ENCODE results near the gene PI3.

DNA sequence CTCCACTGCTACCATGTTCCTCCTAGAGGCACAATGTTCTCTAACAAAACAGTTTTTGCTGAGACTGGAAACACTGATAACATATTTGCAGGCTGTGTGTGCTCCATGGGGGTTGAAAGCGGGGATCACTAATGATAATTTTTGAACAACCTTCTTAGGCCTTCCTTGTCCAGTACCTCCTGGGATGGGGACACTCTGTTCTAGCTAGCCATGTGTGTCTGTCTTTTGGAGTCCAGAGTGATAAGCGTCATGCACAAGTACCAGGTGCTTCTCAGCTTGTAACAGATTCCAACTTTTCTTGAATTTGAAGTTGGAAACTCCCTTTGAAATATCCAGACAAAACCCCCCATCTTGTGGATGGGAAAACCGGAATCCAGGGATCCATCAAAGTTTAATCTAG, 15.2 kb downstream of the PI3 start:
- TF ChIP-seq SUZ12 (IDR thresholded peaks at IDR 0.05; ENCODE audit: extremely low read depth, insufficient read depth, insufficient read length) (no peak), ZNF274 (IDR thresholded peaks at IDR 0.05; ENCODE audit: low read depth, low read length) (no peak)

Measured in NT2/D1 (cell line).